PC-9 (cell line): ENCODE data around the gene RDM1. TPM values are rescaled to one million over a fixed set of nuclear protein-coding genes. Genes with fewer than 3 reads are reported as not detected.

Source experiments
- BruUV-seq: library from RNA; stranded (reverse); fragments of 400-500 nt; replicated peaks from 2 replicates; lab custom pipeline; 2021; lab: Mats Ljungman, UMichigan
- CTCF ChIA-PET: fragments of 300-600 bp; sonication (Branson Sonifier 250); formaldehyde crosslinking; loops from one replicate; lab custom pipeline; 2022; ENCODE audit warnings: antibody characterized with exemption; lab: Charles Lee
- POLR2A ChIA-PET: fragments of 300-600 bp; sonication (Branson Sonifier 250); formaldehyde crosslinking; loops from one replicate; lab custom pipeline; 2022; ENCODE audit warnings: antibody characterized with exemption; ENCODE audit not compliant: unreplicated experiment; lab: Charles Lee
- DNase-seq, 2 experiments: peaks; one replicate each; pipeline versions ENCODE4 v3.0.0 to v3.0.0-alpha.2; 2015 to 2022; ENCODE audit warnings: mixed read lengths in 1 of 2
- H2AFZ ChIP-seq: fragments of 200-600 bp; sonication (generic); 2 replicates; pipeline ENCODE4 v1.8.1; 2017; ENCODE audit warnings: antibody characterized with exemption
- H3F3A ChIP-seq: fragments of 200-600 bp; sonication (generic); 2 replicates; pipeline ENCODE4 v1.8.1; 2017; ENCODE audit warnings: antibody characterized with exemption, mild to moderate bottlenecking, low read depth; ENCODE audit not compliant: insufficient read depth
- H3K27ac ChIP-seq: fragments of 200-600 bp; sonication (generic); 2 replicates; pipeline ENCODE4 v1.6.1; 2016; ENCODE audit warnings: mixed run types
- H3K27me3 ChIP-seq: fragments of 200-600 bp; sonication (generic); 2 replicates; pipeline ENCODE4 v1.6.1; 2016; ENCODE audit warnings: low read depth, mixed run types; ENCODE audit not compliant: insufficient read depth
- H3K36me3 ChIP-seq: fragments of 200-600 bp; sonication (generic); 2 replicates; pipeline ENCODE4 v1.6.1; 2016; ENCODE audit warnings: low read depth, mixed run types
- H3K4me1 ChIP-seq: fragments of 200-600 bp; sonication (generic); replicated peaks from 2 replicates; pipeline ENCODE4 v1.6.1; 2016; ENCODE audit warnings: mixed run types; ENCODE audit not compliant: insufficient read depth
- H3K4me2 ChIP-seq: fragments of 200-600 bp; sonication (generic); 2 replicates; pipeline ENCODE4 v1.6.1; 2017; ENCODE audit warnings: mixed run types
- H3K4me3 ChIP-seq: fragments of 200-600 bp; sonication (generic); 2 replicates; pipeline ENCODE4 v1.6.1; 2016; ENCODE audit warnings: mixed run types
- H3K79me2 ChIP-seq: fragments of 200-600 bp; sonication (generic); 2 replicates; pipeline ENCODE4 v1.6.1; 2017; ENCODE audit warnings: low read depth, mixed run types
- H3K9me2 ChIP-seq: fragments of 200-600 bp; sonication (generic); 2 replicates; pipeline ENCODE4 v1.8.1; 2017; ENCODE audit warnings: mild to moderate bottlenecking; ENCODE audit not compliant: insufficient read depth
- H3K9me3 ChIP-seq: fragments of 200-600 bp; sonication (generic); 2 replicates; pipeline ENCODE4 v1.8.1; 2016; ENCODE audit warnings: low read depth; ENCODE audit not compliant: insufficient read depth
- H4K20me1 ChIP-seq: fragments of 200-600 bp; sonication (generic); 2 replicates; pipeline ENCODE4 v1.8.1; 2017; ENCODE audit not compliant: insufficient read depth
- EZH2 ChIP-seq: fragments of 200-600 bp; sonication (generic); IDR thresholded peaks from 2 replicates; pipeline ENCODE4 v1.8.0; 2017; ENCODE audit warnings: antibody characterized with exemption, low read depth
- intact Hi-C: fragments of 100-400 bp; cut with micrococcal nuclease; formaldehyde crosslinking; loops from one replicate; pipeline ENCODE4 v1.10.0; 2022; ENCODE audit not compliant: unreplicated experiment
- total RNA-seq: library from RNA; stranded (reverse); gene quantifications from 2 replicates; pipeline ENCODE4 v1.2.3, GENCODE V29; 2021
- TF ChIP-seq, protein P1 (sequence below): fragments of 200-600 bp; sonication (generic); conservative IDR thresholded peaks from 2 replicates; pipeline ENCODE4 v1.6.1; 2017; ENCODE audit warnings: mixed run types, antibody characterized with exemption, mild to moderate bottlenecking, moderate library complexity

The RDM1 gene
- total RNA-seq, 1 experiment from 2014 or later: 14.5 TPM

DNA sequence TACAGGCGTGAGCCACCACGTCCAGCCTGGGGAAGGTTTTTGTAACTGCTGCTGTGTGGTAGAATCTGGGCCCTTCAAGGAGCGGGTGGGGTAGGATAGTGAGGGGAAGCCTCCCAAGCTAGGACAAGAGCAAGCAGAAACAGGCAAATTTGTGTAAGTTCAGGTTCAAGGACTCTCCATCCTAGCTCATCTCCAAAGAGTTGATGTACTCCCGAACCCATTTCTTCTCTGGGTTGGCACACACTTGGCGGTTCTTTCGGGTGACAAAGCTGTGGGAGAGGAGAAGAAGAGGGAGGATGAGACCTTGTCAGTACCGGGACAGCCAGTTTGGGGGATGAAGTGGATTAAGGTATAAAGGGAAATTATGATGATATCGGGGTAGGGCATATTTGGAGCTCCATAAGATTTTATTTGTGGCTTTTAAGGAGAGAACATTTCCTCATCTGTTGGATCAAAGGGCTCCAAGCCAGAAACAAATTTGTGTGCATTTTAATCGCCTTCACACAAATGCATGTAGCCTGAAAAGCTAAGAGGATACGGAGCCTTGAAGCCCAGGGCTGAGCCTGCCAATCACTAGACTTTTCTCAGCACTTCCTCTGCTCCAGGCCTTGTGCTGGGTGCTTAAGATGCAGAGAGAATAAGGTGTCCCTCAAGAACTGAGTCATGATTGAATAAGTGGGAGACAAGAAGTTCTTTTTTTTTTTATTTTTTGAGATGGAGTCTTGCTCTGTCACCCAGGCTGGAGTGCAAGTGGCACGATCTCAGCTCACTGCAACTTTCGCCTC is 58.2 kb downstream of the RDM1 start:
- TF ChIP-seq, protein P1, sequence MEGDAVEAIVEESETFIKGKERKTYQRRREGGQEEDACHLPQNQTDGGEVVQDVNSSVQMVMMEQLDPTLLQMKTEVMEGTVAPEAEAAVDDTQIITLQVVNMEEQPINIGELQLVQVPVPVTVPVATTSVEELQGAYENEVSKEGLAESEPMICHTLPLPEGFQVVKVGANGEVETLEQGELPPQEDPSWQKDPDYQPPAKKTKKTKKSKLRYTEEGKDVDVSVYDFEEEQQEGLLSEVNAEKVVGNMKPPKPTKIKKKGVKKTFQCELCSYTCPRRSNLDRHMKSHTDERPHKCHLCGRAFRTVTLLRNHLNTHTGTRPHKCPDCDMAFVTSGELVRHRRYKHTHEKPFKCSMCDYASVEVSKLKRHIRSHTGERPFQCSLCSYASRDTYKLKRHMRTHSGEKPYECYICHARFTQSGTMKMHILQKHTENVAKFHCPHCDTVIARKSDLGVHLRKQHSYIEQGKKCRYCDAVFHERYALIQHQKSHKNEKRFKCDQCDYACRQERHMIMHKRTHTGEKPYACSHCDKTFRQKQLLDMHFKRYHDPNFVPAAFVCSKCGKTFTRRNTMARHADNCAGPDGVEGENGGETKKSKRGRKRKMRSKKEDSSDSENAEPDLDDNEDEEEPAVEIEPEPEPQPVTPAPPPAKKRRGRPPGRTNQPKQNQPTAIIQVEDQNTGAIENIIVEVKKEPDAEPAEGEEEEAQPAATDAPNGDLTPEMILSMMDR: no peak
- TF ChIP-seq EZH2: no peak
- Histone ChIP-seq H3K4me3 (no peak overlapping the region), H3K4me1 (no peaks in the 10 kb centered on the region), H3K79me2 (no peaks in the 10 kb centered on the region), H3K27me3 (no peaks in the 10 kb centered on the region), H3K27ac (no peak overlapping the region), H3K36me3 (no peaks in the 10 kb centered on the region), H4K20me1 (no peaks in the 10 kb centered on the region), H3K9me2 (no peaks in the 10 kb centered on the region), H2AFZ (no peak overlapping the region), H3K4me2 (no peak overlapping the region), H3F3A (no peaks in the 10 kb centered on the region), H3K9me3 (no peaks in the 10 kb centered on the region)
- no peak for DNase-seq
- ChIA-PET POLR2A (no interaction called here), CTCF (interaction anchor here (0.7 kb wide), 1 partner anchor 606 kb away, joined by 5 read pairs; no protein-coding TSS in a partner anchor)
- no TSS peak for BruUV-seq
- intact Hi-C loops: no loop called here

GRCh38 chr17:35870906-35871819 is 59.4 kb downstream of the RDM1 start:
- intact Hi-C loops: no loop called here
- Histone ChIP-seq H3K27me3 (no peaks in the 10 kb centered on the region), H3K4me3 (no peak overlapping the region), H4K20me1 (no peaks in the 10 kb centered on the region), H3K4me2 (no peak overlapping the region), H3K4me1 (no peaks in the 10 kb centered on the region; the same call in 1 of the 2 replicates), H3K27ac (no peak overlapping the region), H2AFZ (no peak overlapping the region), H3K9me2 (no peaks in the 10 kb centered on the region), H3K36me3 (no peaks in the 10 kb centered on the region), H3K9me3 (no peaks in the 10 kb centered on the region), H3K79me2 (no peaks in the 10 kb centered on the region), H3F3A (no peaks in the 10 kb centered on the region)
- DNase-seq: no peak
- CTCF ChIA-PET: no interaction called here
- no TSS peak for BruUV-seq
- POLR2A ChIA-PET: no interaction called here
- no peak for TF ChIP-seq EZH2
- TF ChIP-seq, protein P1: no peak

GRCh38 chr17:35868737-35869136 is 61.8 kb downstream of the RDM1 start, which contains the start of gene HEATR9:
Gene HEATR9, minus strand, starts transcription at chr17:35868891. Its CDS starts 149 bp downstream, at chr17:35868742.
- BruUV-seq: no TSS peak
- Histone ChIP-seq H3K9me2 (no peaks in the 10 kb centered on the region), H3K27me3 (no peaks in the 10 kb centered on the region), H2AFZ (no peak within 1 kb of the TSS), H3K4me1 (no peaks in the 10 kb centered on the region; the same call in 1 of the 2 replicates), H4K20me1 (no peaks in the 10 kb centered on the region), H3K9me3 (no peaks in the 10 kb centered on the region), H3K36me3 (no peaks in the 10 kb centered on the region), H3K4me3 (no peak within 1 kb of the TSS), H3K79me2 (no peaks in the 10 kb centered on the region), H3F3A (no peaks in the 10 kb centered on the region), H3K4me2 (no peak within 1 kb of the TSS), H3K27ac (no peak within 1 kb of the TSS)
- ChIA-PET POLR2A (no interaction called here), CTCF (no interaction called here)
- DNase-seq: no peak
- no peak for TF ChIP-seq EZH2
- TF ChIP-seq, protein P1: no peak
- intact Hi-C loops: no loop called here

Other genes with a start within 250 kb of the RDM1 start
- gene RASL10B, start 199.1 kb downstream of the RDM1 start, total RNA-seq: 0.11 and 0.20 TPM in 2 replicates
- not detected in 2 replicates for gene GAS2L2, start 177.5 kb downstream of the RDM1 start, total RNA-seq
- gene C17orf50, start 169.9 kb downstream of the RDM1 start, total RNA-seq: not detected in 2 replicates
- 2.8 and 6.4 TPM in 2 replicates for gene MMP28, start 135.1 kb downstream of the RDM1 start, total RNA-seq
- gene TAF15, start 121.3 kb downstream of the RDM1 start, total RNA-seq: 187 and 202 TPM in 2 replicates
- not detected in 2 replicates for gene HEATR9, start 61.9 kb downstream of the RDM1 start, total RNA-seq
- gene CCL5, start 50.4 kb downstream of the RDM1 start, total RNA-seq: not detected in 2 replicates
- gene LYZL6, start 12.9 kb upstream of the RDM1 start, total RNA-seq: not detected in 2 replicates
- not detected in 2 replicates for gene CCL16, start 50.7 kb upstream of the RDM1 start, total RNA-seq
- not detected in 2 replicates for gene CCL14, start 56.0 kb upstream of the RDM1 start, total RNA-seq
- gene CCL15, start 70.8 kb upstream of the RDM1 start, total RNA-seq: not detected in 2 replicates
- gene CCL23, start 87.2 kb upstream of the RDM1 start, total RNA-seq: not detected in 2 replicates
- not detected in 2 replicates for gene CCL18, start 133.5 kb upstream of the RDM1 start, total RNA-seq
- not detected in 2 replicates for gene CCL3, start 159.4 kb upstream of the RDM1 start, total RNA-seq
- not detected in 2 replicates for gene CCL4, start 173.1 kb upstream of the RDM1 start, total RNA-seq
- gene TBC1D3B, start 245.9 kb upstream of the RDM1 start, total RNA-seq: 13.8 and 18.6 TPM in 2 replicates